Epithelial cell of esophagus (primary cell): Measurements from ENCODE around the gene HHIPL1.

Source experiments
- DNase-seq: peaks from one replicate; pipeline ENCODE4 v3.0.0; 2010; ENCODE audit warnings: low read depth
- H3K4me3 ChIP-seq: 2 replicates; pipeline ENCODE4 v1.5.1; 2011; ENCODE audit warnings: mild to moderate bottlenecking, low read length, control low read depth
- CTCF ChIP-seq: IDR thresholded peaks from 2 replicates; pipeline ENCODE4 v1.5.1; 2011; ENCODE audit warnings: low read depth, mild to moderate bottlenecking, low read length, control low read depth, inconsistent platforms; ENCODE audit not compliant: insufficient read depth; ENCODE audit errors: missing control alignments

Gene HHIPL1

GRCh38 chr14:99671235-99672224, 26.6 kb downstream of the HHIPL1 start:
- DNase-seq: no peak
- TF ChIP-seq CTCF: no peak
- no peak overlapping the region for H3K4me3 ChIP-seq

- no peak for TF ChIP-seq CTCF
- no peak for DNase-seq
- no peak overlapping the region for H3K4me3 ChIP-seq
These were observed 27.8 kb downstream of the HHIPL1 start for GRCh38 chr14:99672506-99673304.

GRCh38 chr14:99673305-99674063, 28.6 kb downstream of the HHIPL1 start:
- no peak for DNase-seq
- no peak for TF ChIP-seq CTCF
- no peak overlapping the region for H3K4me3 ChIP-seq

GRCh38 chr14:99674064-99674650, 29.2 kb downstream of the HHIPL1 start:
- no peak overlapping the region for H3K4me3 ChIP-seq
- no peak for DNase-seq
- TF ChIP-seq CTCF: no peak

- TF ChIP-seq CTCF: no peak
- DNase-seq: no peak
- no peak overlapping the region for H3K4me3 ChIP-seq
These were observed 29.9 kb downstream of the HHIPL1 start for GRCh38 chr14:99674776-99675381.

GRCh38 chr14:99675382-99675835, 30.5 kb downstream of the HHIPL1 start:
- DNase-seq: no peak
- TF ChIP-seq CTCF: no peak
- H3K4me3 ChIP-seq: no peak overlapping the region
